Effector memory CD4-positive, alpha-beta T cell (primary cell): ENCODE measurements around the gene MLANA.

Experiments
- DNase-seq, 3 donors: peaks; one replicate each; pipeline ENCODE4 v3.0.0-alpha.2; 2020
- H3K27ac ChIP-seq: 2 replicates; pipeline ENCODE4 v1.7.0; 2013; ENCODE audit warnings: mild to moderate bottlenecking, low read length, moderate library complexity; ENCODE audit not compliant: insufficient read depth, poor library complexity, severe bottlenecking
- H3K27me3 ChIP-seq: replicated peaks from 2 replicates; pipeline ENCODE4 v1.7.0; 2013; ENCODE audit warnings: mild to moderate bottlenecking, low read length; ENCODE audit not compliant: insufficient read depth, control insufficient read depth, poor library complexity, severe bottlenecking
- H3K36me3 ChIP-seq: 2 replicates; pipeline ENCODE4 v1.7.0; 2013; ENCODE audit warnings: mild to moderate bottlenecking, low read length, moderate library complexity; ENCODE audit not compliant: control insufficient read depth, insufficient read depth
- H3K4me1 ChIP-seq: 2 replicates; pipeline ENCODE4 v1.7.0; 2013; ENCODE audit warnings: low read length, mild to moderate bottlenecking; ENCODE audit not compliant: control insufficient read depth, insufficient read depth, poor library complexity, severe bottlenecking
- H3K4me3 ChIP-seq: 2 replicates; pipeline ENCODE4 v1.7.0; 2013; ENCODE audit warnings: low read length, low read depth, mild to moderate bottlenecking; ENCODE audit not compliant: insufficient read depth, poor library complexity, severe bottlenecking
- H3K9me3 ChIP-seq: 2 replicates; pipeline ENCODE4 v1.7.0; 2013; ENCODE audit warnings: mild to moderate bottlenecking, low read length, moderate library complexity; ENCODE audit not compliant: control insufficient read depth

Gene MLANA

DNA sequence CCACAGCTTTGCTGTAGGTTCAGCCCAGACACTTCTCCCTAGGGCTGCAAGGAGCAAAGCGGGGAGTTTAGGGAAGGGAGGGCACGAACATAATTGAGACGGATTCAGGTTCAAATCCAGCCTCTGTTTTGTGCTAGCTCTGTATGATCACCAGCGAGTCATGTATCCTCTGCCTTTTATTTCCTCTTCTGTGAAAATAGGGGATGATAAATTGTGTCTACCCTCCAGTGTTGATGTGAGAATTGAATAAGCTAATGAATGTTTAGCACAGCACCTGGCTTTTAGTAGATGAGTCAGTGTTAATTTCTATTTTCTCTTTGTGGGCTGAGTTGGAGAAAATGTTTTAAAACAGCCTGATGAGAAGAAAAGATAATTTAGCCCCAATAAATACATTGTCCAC is 6.2 kb downstream of the MLANA start:
- DNase-seq = no peak
- peaks cover 8% of the 10 kb centered on the region for H3K36me3 ChIP-seq
- no peak overlapping the region for H3K4me3 ChIP-seq
- H3K9me3 ChIP-seq = no peaks in the 10 kb centered on the region
- H3K27me3 ChIP-seq = no peaks in the 10 kb centered on the region
- H3K27ac ChIP-seq = no peak overlapping the region
- H3K4me1 ChIP-seq = no peaks in the 10 kb centered on the region

DNA sequence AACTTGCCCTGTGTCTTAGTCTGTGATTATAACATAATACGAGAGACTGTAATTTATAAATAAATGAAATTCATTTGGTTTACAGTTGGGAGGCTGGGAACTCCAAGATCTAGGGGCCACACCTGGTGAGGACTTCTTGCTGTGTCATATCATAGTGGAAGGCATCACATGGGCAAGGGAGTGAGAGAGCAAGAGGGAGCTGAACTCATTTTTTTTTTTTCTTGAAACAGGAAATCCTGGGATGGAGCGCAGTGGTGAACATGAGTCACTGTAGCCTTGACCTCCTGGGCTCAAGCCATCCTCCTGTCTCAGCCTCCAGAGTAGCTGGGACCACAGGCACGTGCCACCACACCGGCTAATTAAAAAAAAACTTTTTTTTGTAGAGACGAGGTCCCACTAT is 7.2 kb downstream of the MLANA start:
- no peak for DNase-seq
- H3K9me3 ChIP-seq = no peaks in the 10 kb centered on the region
- H3K27ac ChIP-seq = no peak overlapping the region
- H3K4me1 ChIP-seq = no peaks in the 10 kb centered on the region
- H3K27me3 ChIP-seq = no peaks in the 10 kb centered on the region
- no peak overlapping the region for H3K4me3 ChIP-seq
- H3K36me3 ChIP-seq = peaks cover 8% of the 10 kb centered on the region

DNA sequence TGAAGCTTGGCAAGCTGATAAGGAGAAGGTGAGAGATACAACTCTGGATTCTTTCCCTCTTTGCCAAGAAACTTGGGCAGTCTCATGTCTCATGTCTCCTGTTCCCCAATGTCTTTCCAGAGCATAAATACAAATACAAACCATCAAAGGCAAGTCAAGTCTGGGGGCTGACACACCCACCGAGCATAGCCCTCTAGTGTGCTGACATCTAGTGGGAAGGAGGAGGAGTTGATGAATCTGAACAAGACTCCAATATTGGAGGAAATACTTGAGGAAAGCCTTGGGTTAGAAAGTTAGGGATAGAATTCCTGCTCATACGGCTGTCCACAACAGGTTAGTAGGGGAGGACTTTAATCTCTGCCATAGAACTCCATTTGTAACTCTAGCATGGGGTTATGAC is 8.6 kb downstream of the MLANA start:
- no peaks in the 10 kb centered on the region for H3K9me3 ChIP-seq
- H3K36me3 ChIP-seq = peaks cover 8% of the 10 kb centered on the region
- no peak for DNase-seq

DNA sequence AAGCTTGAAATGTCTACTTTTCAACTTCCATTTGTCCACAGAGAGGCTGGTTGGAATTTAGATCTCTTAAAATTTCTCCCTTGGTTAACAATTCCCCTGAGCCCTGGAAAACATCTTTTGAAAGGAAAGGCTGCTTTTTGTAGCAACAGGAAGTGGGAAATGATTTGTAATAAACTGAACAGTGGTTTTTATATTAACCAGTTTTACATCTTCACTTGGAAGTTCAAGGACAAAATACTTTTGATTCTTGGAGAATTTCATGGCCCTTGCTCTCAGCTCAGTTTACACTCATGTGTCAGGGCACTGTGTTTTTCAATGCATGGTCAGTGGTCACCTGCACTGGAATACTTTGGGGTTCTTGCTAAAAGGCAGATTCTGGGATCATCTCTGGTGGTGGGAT is 9.9 kb downstream of the MLANA start:
- Histone ChIP-seq H3K36me3 (peaks cover 8% of the 10 kb centered on the region), H3K27ac (no peak overlapping the region), H3K9me3 (no peaks in the 10 kb centered on the region), H3K4me3 (no peak overlapping the region), H3K4me1 (no peaks in the 10 kb centered on the region), H3K27me3 (no peaks in the 10 kb centered on the region)
- no peak for DNase-seq

More for the DNA sequence above, 8.6 kb downstream of the MLANA start:
- Histone ChIP-seq H3K27me3 (no peaks in the 10 kb centered on the region), H3K27ac (no peak overlapping the region), H3K4me3 (no peak overlapping the region), H3K4me1 (no peaks in the 10 kb centered on the region)

DNA sequence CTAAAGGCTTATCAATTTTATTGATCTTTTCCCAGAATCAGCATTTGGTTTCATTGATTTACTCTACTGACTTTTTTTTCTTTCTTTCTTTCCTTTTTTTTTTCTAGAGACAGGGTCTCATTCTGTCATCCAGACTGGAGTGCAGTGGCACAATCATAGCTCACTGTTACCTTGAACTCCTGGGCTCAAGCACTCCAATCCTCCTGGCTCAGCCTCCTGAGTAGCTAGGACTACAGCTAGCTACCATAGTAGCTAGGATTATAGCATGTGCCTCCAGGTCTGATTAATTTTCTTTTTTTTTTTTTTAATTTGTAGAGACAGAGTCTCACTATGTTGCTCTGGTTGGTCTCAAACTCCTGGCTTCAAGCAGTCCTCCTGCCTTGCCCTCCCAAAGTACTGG is 11.7 kb downstream of the MLANA start:
- no peak overlapping the region for H3K4me3 ChIP-seq
- no peaks in the 10 kb centered on the region for H3K27me3 ChIP-seq
- no peak for DNase-seq
- no peaks in the 10 kb centered on the region for H3K9me3 ChIP-seq
- no peak overlapping the region for H3K27ac ChIP-seq
- no peaks in the 10 kb centered on the region for H3K4me1 ChIP-seq
- H3K36me3 ChIP-seq = peaks cover 5% of the 10 kb centered on the region

DNA sequence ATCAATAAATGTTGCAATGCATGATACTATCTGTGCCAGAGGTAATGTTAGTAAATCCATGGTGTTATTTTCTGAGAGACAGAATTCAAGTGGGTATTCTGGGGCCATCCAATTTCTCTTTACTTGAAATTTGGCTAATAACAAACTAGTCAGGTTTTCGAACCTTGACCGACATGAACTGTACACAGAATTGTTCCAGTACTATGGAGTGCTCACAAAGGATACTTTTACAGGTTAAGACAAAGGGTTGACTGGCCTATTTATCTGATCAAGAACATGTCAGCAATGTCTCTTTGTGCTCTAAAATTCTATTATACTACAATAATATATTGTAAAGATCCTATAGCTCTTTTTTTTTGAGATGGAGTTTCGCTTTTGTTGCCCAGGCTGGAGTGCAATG is 18.2 kb downstream of the MLANA start:
- Histone ChIP-seq H3K9me3 (no peaks in the 10 kb centered on the region), H3K36me3 (peaks cover 4% of the 10 kb centered on the region), H3K4me1 (no peaks in the 10 kb centered on the region), H3K4me3 (no peak overlapping the region), H3K27ac (no peak overlapping the region), H3K27me3 (no peaks in the 10 kb centered on the region)
- DNase-seq = no peak

DNA sequence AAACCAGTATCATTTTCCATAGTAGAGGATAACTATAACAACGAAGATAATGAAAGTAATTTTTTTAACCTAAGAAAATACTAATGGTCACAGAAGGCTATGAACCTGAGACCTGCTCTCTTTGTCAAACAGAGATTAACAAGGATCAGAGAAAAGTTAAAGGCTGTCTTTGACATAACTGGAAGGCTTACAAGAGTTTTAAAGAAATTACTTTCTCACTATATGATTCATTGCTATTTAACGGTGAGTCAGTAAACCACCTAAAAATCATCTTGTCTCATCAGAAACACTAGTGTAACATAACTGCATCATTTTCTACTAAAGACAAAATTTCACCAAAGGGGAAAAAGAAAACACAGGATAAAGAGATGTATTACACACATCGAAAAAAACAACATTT is 19.3 kb downstream of the MLANA start:
- no peaks in the 10 kb centered on the region for H3K9me3 ChIP-seq
- H3K36me3 ChIP-seq = peaks cover 4% of the 10 kb centered on the region
- H3K4me1 ChIP-seq = no peaks in the 10 kb centered on the region
- DNase-seq = no peak
- H3K27me3 ChIP-seq = no peaks in the 10 kb centered on the region
- no peak overlapping the region for H3K27ac ChIP-seq
- H3K4me3 ChIP-seq = no peak overlapping the region

DNA sequence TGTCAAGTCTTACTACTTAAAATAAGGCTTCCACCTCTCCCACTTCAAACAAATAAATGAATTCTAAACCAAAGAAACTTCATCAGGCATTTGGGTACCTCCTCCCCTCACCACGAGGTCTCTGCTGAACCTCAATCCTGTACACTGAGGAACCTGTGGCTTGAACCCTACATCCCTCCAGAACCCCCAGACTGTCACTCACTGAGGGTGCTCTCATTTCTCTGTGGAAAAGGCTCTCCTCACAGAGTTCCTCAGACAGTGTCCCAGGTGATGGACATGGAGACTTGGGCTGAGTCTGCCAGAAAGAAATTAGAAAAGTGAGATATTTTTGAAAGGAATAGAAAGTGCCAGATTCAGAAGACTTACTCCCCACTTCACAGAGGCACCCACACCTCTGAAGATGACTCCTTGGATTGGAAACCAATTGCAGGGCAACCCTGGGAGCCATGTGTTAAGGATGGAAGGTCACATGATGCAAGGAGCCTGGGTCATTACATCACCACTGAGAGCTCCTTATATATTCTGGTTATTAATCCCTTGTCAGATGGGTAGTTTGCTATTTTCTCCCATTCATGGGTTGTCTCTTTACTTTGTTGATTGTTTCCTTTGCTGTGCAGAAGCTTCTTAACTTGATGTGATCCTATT is 19.8 kb downstream of the MLANA start:
- H3K27me3 ChIP-seq = no peaks in the 10 kb centered on the region
- no peaks in the 10 kb centered on the region for H3K9me3 ChIP-seq
- H3K27ac ChIP-seq = no peak overlapping the region
- DNase-seq = no peak
- no peaks in the 10 kb centered on the region for H3K4me1 ChIP-seq
- H3K4me3 ChIP-seq = no peak overlapping the region
- peaks cover 4% of the 10 kb centered on the region for H3K36me3 ChIP-seq

DNA sequence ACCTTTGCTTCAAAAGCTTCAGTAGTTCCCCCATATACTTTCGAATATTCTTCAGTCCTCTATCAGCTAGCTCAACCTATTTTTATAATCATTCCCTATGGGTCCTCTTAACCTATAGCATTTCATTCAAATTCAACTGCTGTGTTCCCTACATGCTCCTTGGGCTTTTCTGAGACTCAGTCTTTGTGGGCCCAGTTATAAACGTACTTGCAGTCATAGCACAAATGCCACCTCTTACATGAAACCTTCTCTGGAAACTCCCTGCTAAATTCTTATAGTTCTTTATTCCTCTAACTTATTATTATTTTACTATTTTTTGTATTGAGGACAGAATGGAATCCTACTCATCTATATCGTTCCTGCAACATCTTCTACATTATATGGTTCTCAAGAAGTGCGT is 24.7 kb downstream of the MLANA start:
- no peaks in the 10 kb centered on the region for H3K27me3 ChIP-seq
- no peak overlapping the region for H3K4me3 ChIP-seq
- H3K27ac ChIP-seq = no peak overlapping the region
- no peak for DNase-seq
- H3K9me3 ChIP-seq = no peaks in the 10 kb centered on the region
- peaks cover 3% of the 10 kb centered on the region for H3K36me3 ChIP-seq
- no peaks in the 10 kb centered on the region for H3K4me1 ChIP-seq

DNA sequence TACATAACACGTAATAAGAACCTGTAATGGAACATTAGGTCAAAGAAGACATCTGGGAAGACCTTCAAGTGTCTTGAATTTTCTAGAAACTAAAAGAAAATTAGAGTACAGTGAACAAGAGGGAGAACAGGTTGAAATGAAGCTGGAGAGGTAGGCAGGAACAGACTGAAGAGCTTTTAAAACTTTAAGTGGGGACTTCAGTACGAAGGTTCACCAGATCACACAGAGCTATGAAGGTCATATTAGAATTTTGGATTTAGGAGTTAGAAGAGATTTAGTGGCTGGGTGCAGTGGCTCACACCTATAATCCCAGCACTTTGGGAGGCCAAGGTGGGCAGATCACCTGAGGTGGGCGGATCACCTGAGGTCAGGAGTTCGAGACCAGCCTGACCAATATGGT is 26.6 kb downstream of the MLANA start:
- Histone ChIP-seq H3K27ac (no peak overlapping the region), H3K36me3 (peaks cover 19% of the 10 kb centered on the region), H3K27me3 (no peaks in the 10 kb centered on the region), H3K4me1 (no peaks in the 10 kb centered on the region), H3K4me3 (no peak overlapping the region), H3K9me3 (no peaks in the 10 kb centered on the region)
- DNase-seq = no peak
